ENCODE results near the gene RHOBTB1. TPM values are rescaled to one million over a fixed set of nuclear protein-coding genes. Genes with fewer than 3 reads are reported as not detected.

RHOBTB1 gene
- total RNA-seq, 6 donors from 2014 or later: 10.4 to 28.3 (median 13.7) TPM

GRCh38 chr10:60872451-60872850 lies 71.5 kb downstream of the RHOBTB1 start:
- ATAC-seq (ENCODE audit: low FRiP score in 2 of 2) (no peak), DNase-seq (no peak)
- Histone ChIP-seq H3K27me3 (no peaks in the 10 kb centered on the region), H3K27ac (no peak overlapping the region), H3K4me3 (no peak overlapping the region), H3K9me3 (no peaks in the 10 kb centered on the region), H3K36me3 (peaks cover 0 to 29% (median 10%) of the 10 kb centered on the region in 4 donors), H3K4me1 (no peaks in the 10 kb centered on the region)
- 95 to 97% methylated on average over 11 of the region's 11 CpGs for WGBS, 2 donors
- TF ChIP-seq EP300 (IDR thresholded peaks at IDR 0.05) (no peak), POLR2AphosphoS5 (IDR thresholded peaks at IDR 0.05) (no peak), POLR2A (IDR thresholded peaks at IDR 0.05) (no peak), CTCF (IDR thresholded peaks at IDR 0.05) (no peak)

GRCh38 chr10:60871215-60871614 lies 72.8 kb downstream of the RHOBTB1 start:
- H3K27ac ChIP-seq: no peak overlapping the region
- 82 to 86% methylated on average over 8 of the region's 8 CpGs for WGBS, 2 donors
- ATAC-seq (ENCODE audit: low FRiP score in 2 of 2) (no peak), DNase-seq (no peak)
- H3K27me3 ChIP-seq: no peaks in the 10 kb centered on the region
- TF ChIP-seq POLR2A (IDR thresholded peaks at IDR 0.05) (no peak), POLR2AphosphoS5 (IDR thresholded peaks at IDR 0.05) (no peak), EP300 (IDR thresholded peaks at IDR 0.05) (no peak), CTCF (IDR thresholded peaks at IDR 0.05) (no peak)
- no peaks in the 10 kb centered on the region for H3K9me3 ChIP-seq
- H3K4me3 ChIP-seq: no peak overlapping the region
- peaks cover 0 to 29% (median 10%) of the 10 kb centered on the region in 4 donors for H3K36me3 ChIP-seq
- no peaks in the 10 kb centered on the region for H3K4me1 ChIP-seq

GRCh38 chr10:60870803-60871202 lies 73.2 kb downstream of the RHOBTB1 start:
- Histone ChIP-seq H3K27ac (no peak overlapping the region), H3K4me1 (no peaks in the 10 kb centered on the region), H3K4me3 (no peak overlapping the region), H3K36me3 (peaks cover 0 to 29% (median 10%) of the 10 kb centered on the region in 4 donors), H3K27me3 (no peaks in the 10 kb centered on the region), H3K9me3 (no peaks in the 10 kb centered on the region)
- DNase-seq (no peak), ATAC-seq (ENCODE audit: low FRiP score in 2 of 2) (no peak)
- no peak for TF ChIP-seq POLR2AphosphoS5 (IDR thresholded peaks at IDR 0.05)
- no peak for TF ChIP-seq CTCF (IDR thresholded peaks at IDR 0.05)
- no peak for TF ChIP-seq EP300 (IDR thresholded peaks at IDR 0.05)
- TF ChIP-seq POLR2A (IDR thresholded peaks at IDR 0.05): no peak
- WGBS, 2 donors: 65 to 68% methylated on average over 3 of the region's 3 CpGs

- Histone ChIP-seq H3K4me1 (no peaks in the 10 kb centered on the region), H3K27ac (no peak overlapping the region), H3K27me3 (no peaks in the 10 kb centered on the region), H3K36me3 (peaks cover 0 to 29% (median 10%) of the 10 kb centered on the region in 4 donors), H3K4me3 (no peak overlapping the region), H3K9me3 (no peaks in the 10 kb centered on the region)
- WGBS, 2 donors: 87 to 100% methylated on average over 2 of the region's 2 CpGs
- ATAC-seq (ENCODE audit: low FRiP score in 2 of 2) (no peak), DNase-seq (no peak)
- TF ChIP-seq POLR2A (IDR thresholded peaks at IDR 0.05): no peak
Observed at GRCh38 chr10:60870416-60870728, 73.6 kb downstream of the RHOBTB1 start.

GRCh38 chr10:60869652-60870415 lies 74.2 kb downstream of the RHOBTB1 start:
- no peak overlapping the region for H3K27ac ChIP-seq
- no peaks in the 10 kb centered on the region for H3K4me1 ChIP-seq
- no peak for DNase-seq
- H3K9me3 ChIP-seq: no peaks in the 10 kb centered on the region
- H3K36me3 ChIP-seq: peaks cover 0 to 29% (median 10%) of the 10 kb centered on the region in 4 donors
- 94 to 95% methylated on average over 6 of the region's 6 CpGs for WGBS, 2 donors
- H3K27me3 ChIP-seq: no peaks in the 10 kb centered on the region
- no peak for ATAC-seq (ENCODE audit: low FRiP score in 2 of 2)
- H3K4me3 ChIP-seq: no peak overlapping the region
- no peak for TF ChIP-seq POLR2A (IDR thresholded peaks at IDR 0.05)
- TF ChIP-seq CTCF (IDR thresholded peaks at IDR 0.05): no peak
- no peak for TF ChIP-seq EP300 (IDR thresholded peaks at IDR 0.05)
- TF ChIP-seq POLR2AphosphoS5 (IDR thresholded peaks at IDR 0.05): no peak

Data from upper lobe of left lung (tissue), 6 donors.